Measurements from ENCODE around the gene GIGYF2.
"Not testable (repeated sequence)": the region's sequence is repeated elsewhere in the genome, so short reads cannot be mapped to it uniquely, and the experiment has no call there.

GIGYF2 gene

GRCh38 chr2:232831496-232831895 lies 134.4 kb downstream of the GIGYF2 start:
- no peak for FAIRE-seq

- no peak for FAIRE-seq
These were observed 136.7 kb downstream of the GIGYF2 start for GRCh38 chr2:232833830-232834229.

- no peak for FAIRE-seq
These were observed 138.6 kb downstream of the GIGYF2 start for GRCh38 chr2:232835687-232836208.

- FAIRE-seq, result no peak
These were observed 139.8 kb downstream of the GIGYF2 start for GRCh38 chr2:232836934-232837333.

- FAIRE-seq, result no peak
These were observed 141.3 kb downstream of the GIGYF2 start for GRCh38 chr2:232838406-232838874.

- no peak for FAIRE-seq
These were observed 142.4 kb downstream of the GIGYF2 start for GRCh38 chr2:232839411-232840079.

GRCh38 chr2:232842689-232843088 lies 145.6 kb downstream of the GIGYF2 start:
- no peak for FAIRE-seq

GRCh38 chr2:232843834-232844233 lies 146.7 kb downstream of the GIGYF2 start:
- peak; percentile 54 for FAIRE-seq

- no peak for FAIRE-seq
These were observed 148.9 kb downstream of the GIGYF2 start for GRCh38 chr2:232846055-232846454.

GRCh38 chr2:232850039-232850438 lies 152.9 kb downstream of the GIGYF2 start:
- FAIRE-seq, result no peak

- FAIRE-seq, result not testable (repeated sequence)
These were observed 154.9 kb downstream of the GIGYF2 start for GRCh38 chr2:232852081-232852480.

- no peak for FAIRE-seq
These were observed 155.5 kb downstream of the GIGYF2 start for GRCh38 chr2:232852676-232853075.

GRCh38 chr2:232854082-232854481 lies 157.0 kb downstream of the GIGYF2 start:
- no peak for FAIRE-seq

GRCh38 chr2:232857158-232857563 lies 160.0 kb downstream of the GIGYF2 start:
- FAIRE-seq, result no peak

- FAIRE-seq, result no peak
These were observed 162.3 kb downstream of the GIGYF2 start for GRCh38 chr2:232859385-232859916.

- FAIRE-seq, result no peak
These were observed 163.6 kb downstream of the GIGYF2 start for GRCh38 chr2:232860593-232861241.

GRCh38 chr2:232861353-232861752 lies 164.2 kb downstream of the GIGYF2 start:
- no peak for FAIRE-seq

- FAIRE-seq, result no peak
These were observed 166.9 kb downstream of the GIGYF2 start for GRCh38 chr2:232863996-232864395.

- FAIRE-seq, result no peak
These were observed 168.0 kb downstream of the GIGYF2 start for GRCh38 chr2:232865165-232865564.

GRCh38 chr2:232866104-232866503 lies 169.0 kb downstream of the GIGYF2 start:
- FAIRE-seq, result no peak

- no peak for FAIRE-seq
These were observed 172.2 kb downstream of the GIGYF2 start for GRCh38 chr2:232869138-232870017.

- FAIRE-seq, result no peak
These were observed 173.1 kb downstream of the GIGYF2 start, which contains the start of gene SNORC for GRCh38 chr2:232870018-232870765. Gene SNORC (plus strand): TSS chr2:232870264. CDS start chr2:232870342, 78 bp downstream.

Data from G401.6 (cell line).